HEK293 (cell line): ENCODE results near the gene CACNB4.

Source experiments
- IKZF3 ChIP-seq: fragments of 450-650 bp; IDR thresholded peaks from 2 replicates; pipeline ENCODE4 v1.5.0; 2018; ENCODE audit warnings: missing biosample characterization, mild to moderate bottlenecking, missing genetic modification characterization, moderate library complexity
- OSR2 ChIP-seq: fragments of 450-650 bp; formaldehyde crosslinking; IDR thresholded peaks from 2 replicates; pipeline ENCODE4 v1.5.1; 2016; ENCODE audit warnings: missing biosample characterization, missing genetic modification characterization
- RBAK ChIP-seq: fragments of 450-650 bp; formaldehyde crosslinking; IDR thresholded peaks from 2 replicates; pipeline ENCODE4 v1.5.1; 2016; ENCODE audit warnings: missing biosample characterization, missing genetic modification characterization
- TCF7L2 ChIP-seq: IDR thresholded peaks from 2 replicates; pipeline ENCODE4 v1.6.1; 2011; ENCODE audit warnings: low read depth, mild to moderate bottlenecking, inconsistent platforms, low read length, moderate library complexity, borderline replicate concordance
- ZNF146 ChIP-seq: fragments of 450-650 bp; formaldehyde crosslinking; IDR thresholded peaks from 2 replicates; pipeline ENCODE4 v1.5.1; 2016; ENCODE audit warnings: missing biosample characterization, missing genetic modification characterization
- ZNF175 ChIP-seq: fragments of 450-650 bp; formaldehyde crosslinking; IDR thresholded peaks from 2 replicates; pipeline ENCODE4 v1.5.1; 2016; ENCODE audit warnings: missing biosample characterization, missing genetic modification characterization
- ZNF830 ChIP-seq: fragments of 450-650 bp; IDR thresholded peaks from 2 replicates; pipeline ENCODE4 v1.5.0; 2018; ENCODE audit warnings: missing biosample characterization, missing genetic modification characterization, low read depth, mild to moderate bottlenecking, moderate library complexity
- TF ChIP-seq, protein P1 (sequence below): fragments of 450-650 bp; formaldehyde crosslinking; IDR thresholded peaks from 2 replicates; pipeline ENCODE4 v1.5.1; 2016; ENCODE audit warnings: missing biosample characterization, missing genetic modification characterization
- TF ChIP-seq, protein P2 (sequence below): fragments of 450-650 bp; formaldehyde crosslinking; IDR thresholded peaks from 2 replicates; pipeline ENCODE4 v1.5.1; 2016; ENCODE audit warnings: missing biosample characterization, missing genetic modification characterization
- TF ChIP-seq, protein P3 (sequence below): fragments of 450-650 bp; formaldehyde crosslinking; IDR thresholded peaks from 2 replicates; pipeline ENCODE4 v1.5.1; 2016; ENCODE audit warnings: missing biosample characterization, missing genetic modification characterization

DNA sequence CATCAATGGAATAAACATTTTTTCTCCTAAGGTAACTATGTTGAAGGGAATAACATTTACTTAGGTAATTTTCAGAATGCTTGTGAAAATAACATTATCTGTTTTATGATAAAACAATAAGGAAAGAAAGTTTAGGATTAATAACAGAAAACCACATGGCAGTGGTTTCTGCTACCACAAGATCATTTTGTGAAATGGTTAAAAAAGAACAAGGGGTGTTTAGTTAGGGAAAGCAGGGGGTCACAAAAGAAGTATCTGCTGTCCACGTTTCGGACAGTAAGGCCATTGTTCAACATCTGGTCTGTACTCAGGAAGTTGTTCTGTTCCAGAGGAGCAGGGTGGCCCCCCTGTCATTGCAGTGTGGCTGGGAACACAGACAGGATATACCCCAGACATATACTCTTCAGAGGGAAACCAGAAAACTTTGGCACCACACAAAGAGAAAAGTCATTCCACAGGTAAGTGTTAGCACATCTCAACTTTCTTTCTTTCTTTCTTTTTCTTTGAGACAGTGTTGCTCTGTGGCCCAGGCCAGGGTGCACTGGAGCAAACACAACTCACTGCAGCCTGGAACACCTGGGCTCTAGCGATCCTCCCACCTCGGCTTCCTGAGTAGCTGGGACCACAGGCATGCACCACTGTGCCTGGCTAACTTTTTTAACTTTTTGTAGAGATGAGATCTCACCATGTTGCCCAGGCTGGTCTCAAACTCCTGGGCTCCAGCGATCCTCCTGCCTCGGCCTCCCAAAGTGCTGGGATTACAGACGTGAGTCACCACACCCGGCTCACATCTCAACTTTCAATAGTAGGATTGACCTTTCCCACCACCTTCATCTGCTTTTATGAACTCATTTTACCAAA, 255.8 kb downstream of the CACNB4 start:
- TF ChIP-seq ZNF146 (tag by site-specific recombination) (no peak), RBAK (tag by site-specific recombination) (no peak), OSR2 (tag by site-specific recombination) (no peak), ZNF830 (tag by site-specific recombination) (no peak), IKZF3 (tag by site-specific recombination) (no peak), ZNF175 (tag by site-specific recombination) (no peak), TCF7L2 (no peak)
- TF ChIP-seq, protein P1, sequence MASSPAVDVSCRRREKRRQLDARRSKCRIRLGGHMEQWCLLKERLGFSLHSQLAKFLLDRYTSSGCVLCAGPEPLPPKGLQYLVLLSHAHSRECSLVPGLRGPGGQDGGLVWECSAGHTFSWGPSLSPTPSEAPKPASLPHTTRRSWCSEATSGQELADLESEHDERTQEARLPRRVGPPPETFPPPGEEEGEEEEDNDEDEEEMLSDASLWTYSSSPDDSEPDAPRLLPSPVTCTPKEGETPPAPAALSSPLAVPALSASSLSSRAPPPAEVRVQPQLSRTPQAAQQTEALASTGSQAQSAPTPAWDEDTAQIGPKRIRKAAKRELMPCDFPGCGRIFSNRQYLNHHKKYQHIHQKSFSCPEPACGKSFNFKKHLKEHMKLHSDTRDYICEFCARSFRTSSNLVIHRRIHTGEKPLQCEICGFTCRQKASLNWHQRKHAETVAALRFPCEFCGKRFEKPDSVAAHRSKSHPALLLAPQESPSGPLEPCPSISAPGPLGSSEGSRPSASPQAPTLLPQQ (tag by site-specific recombination) = no peak
- TF ChIP-seq, protein P2, sequence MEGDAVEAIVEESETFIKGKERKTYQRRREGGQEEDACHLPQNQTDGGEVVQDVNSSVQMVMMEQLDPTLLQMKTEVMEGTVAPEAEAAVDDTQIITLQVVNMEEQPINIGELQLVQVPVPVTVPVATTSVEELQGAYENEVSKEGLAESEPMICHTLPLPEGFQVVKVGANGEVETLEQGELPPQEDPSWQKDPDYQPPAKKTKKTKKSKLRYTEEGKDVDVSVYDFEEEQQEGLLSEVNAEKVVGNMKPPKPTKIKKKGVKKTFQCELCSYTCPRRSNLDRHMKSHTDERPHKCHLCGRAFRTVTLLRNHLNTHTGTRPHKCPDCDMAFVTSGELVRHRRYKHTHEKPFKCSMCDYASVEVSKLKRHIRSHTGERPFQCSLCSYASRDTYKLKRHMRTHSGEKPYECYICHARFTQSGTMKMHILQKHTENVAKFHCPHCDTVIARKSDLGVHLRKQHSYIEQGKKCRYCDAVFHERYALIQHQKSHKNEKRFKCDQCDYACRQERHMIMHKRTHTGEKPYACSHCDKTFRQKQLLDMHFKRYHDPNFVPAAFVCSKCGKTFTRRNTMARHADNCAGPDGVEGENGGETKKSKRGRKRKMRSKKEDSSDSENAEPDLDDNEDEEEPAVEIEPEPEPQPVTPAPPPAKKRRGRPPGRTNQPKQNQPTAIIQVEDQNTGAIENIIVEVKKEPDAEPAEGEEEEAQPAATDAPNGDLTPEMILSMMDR (tag by site-specific recombination) = no peak
- TF ChIP-seq, protein P3, sequence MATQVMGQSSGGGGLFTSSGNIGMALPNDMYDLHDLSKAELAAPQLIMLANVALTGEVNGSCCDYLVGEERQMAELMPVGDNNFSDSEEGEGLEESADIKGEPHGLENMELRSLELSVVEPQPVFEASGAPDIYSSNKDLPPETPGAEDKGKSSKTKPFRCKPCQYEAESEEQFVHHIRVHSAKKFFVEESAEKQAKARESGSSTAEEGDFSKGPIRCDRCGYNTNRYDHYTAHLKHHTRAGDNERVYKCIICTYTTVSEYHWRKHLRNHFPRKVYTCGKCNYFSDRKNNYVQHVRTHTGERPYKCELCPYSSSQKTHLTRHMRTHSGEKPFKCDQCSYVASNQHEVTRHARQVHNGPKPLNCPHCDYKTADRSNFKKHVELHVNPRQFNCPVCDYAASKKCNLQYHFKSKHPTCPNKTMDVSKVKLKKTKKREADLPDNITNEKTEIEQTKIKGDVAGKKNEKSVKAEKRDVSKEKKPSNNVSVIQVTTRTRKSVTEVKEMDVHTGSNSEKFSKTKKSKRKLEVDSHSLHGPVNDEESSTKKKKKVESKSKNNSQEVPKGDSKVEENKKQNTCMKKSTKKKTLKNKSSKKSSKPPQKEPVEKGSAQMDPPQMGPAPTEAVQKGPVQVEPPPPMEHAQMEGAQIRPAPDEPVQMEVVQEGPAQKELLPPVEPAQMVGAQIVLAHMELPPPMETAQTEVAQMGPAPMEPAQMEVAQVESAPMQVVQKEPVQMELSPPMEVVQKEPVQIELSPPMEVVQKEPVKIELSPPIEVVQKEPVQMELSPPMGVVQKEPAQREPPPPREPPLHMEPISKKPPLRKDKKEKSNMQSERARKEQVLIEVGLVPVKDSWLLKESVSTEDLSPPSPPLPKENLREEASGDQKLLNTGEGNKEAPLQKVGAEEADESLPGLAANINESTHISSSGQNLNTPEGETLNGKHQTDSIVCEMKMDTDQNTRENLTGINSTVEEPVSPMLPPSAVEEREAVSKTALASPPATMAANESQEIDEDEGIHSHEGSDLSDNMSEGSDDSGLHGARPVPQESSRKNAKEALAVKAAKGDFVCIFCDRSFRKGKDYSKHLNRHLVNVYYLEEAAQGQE = no peak
